ENCODE results near the gene TMEM184C. TPM values are rescaled to one million over a fixed set of nuclear protein-coding genes. Genes with fewer than 3 reads are reported as not detected.
A peak's percentile ranks its signal among the peaks of the same experiment; 100 is the strongest.

TMEM184C gene
- total RNA-seq, 1 experiment from 2014 or later: 36.3 TPM

DNA sequence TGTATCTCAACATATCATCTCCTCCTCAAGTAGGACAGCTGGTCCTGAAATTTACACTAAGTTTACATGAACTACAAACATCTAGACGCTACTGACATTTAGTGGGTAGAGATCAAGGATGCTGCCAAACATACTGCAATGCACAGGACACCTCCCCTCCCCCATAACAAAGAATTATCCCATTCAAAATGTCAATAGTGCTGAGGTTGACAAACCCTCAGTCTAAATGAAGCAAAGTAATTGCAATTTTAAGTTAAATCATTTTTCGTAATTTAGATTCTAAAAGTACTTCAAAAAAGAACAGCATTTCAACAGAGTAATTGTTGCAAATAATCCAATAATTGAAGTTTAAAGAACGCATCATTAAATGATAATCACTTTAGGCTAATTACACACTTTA lies 65.6 kb downstream of the TMEM184C start:
- TF ChIP-seq, protein P1, sequence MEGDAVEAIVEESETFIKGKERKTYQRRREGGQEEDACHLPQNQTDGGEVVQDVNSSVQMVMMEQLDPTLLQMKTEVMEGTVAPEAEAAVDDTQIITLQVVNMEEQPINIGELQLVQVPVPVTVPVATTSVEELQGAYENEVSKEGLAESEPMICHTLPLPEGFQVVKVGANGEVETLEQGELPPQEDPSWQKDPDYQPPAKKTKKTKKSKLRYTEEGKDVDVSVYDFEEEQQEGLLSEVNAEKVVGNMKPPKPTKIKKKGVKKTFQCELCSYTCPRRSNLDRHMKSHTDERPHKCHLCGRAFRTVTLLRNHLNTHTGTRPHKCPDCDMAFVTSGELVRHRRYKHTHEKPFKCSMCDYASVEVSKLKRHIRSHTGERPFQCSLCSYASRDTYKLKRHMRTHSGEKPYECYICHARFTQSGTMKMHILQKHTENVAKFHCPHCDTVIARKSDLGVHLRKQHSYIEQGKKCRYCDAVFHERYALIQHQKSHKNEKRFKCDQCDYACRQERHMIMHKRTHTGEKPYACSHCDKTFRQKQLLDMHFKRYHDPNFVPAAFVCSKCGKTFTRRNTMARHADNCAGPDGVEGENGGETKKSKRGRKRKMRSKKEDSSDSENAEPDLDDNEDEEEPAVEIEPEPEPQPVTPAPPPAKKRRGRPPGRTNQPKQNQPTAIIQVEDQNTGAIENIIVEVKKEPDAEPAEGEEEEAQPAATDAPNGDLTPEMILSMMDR (conservative IDR thresholded peaks at IDR 0.05; ENCODE audit: low read depth, low read length): no peak
- TF ChIP-seq EZH2 (IDR thresholded peaks at IDR 0.05; ENCODE audit: borderline replicate concordance, low read depth, low read length, poor library complexity, severe bottlenecking): no peak
- peak overlapping the region; percentile 89 for H3K27ac ChIP-seq (ENCODE audit: low read depth, low read length, poor library complexity, severe bottlenecking)
- POLR2A ChIA-PET (ENCODE audit: low non-redundant PET): interaction anchor here (0.5 kb wide), 1 partner anchor 49 kb away, joined by 3 read pairs; the partner anchor contains the start of gene ARHGAP10
- no peaks in the 10 kb centered on the region for H3K36me3 ChIP-seq (ENCODE audit: insufficient read depth, low read length, poor library complexity, severe bottlenecking)
- no TSS peak for BruUV-seq (replicated peaks)
- H3K4me1 ChIP-seq (ENCODE audit: insufficient read depth, low read length, poor library complexity, severe bottlenecking): peaks cover 19% of the 10 kb centered on the region
- CTCF ChIA-PET: interaction anchor here (1.3 kb wide), 1 partner anchor 184 kb away, joined by 4 read pairs; no protein-coding TSS in a partner anchor
- H3K4me3 ChIP-seq (ENCODE audit: low read depth, low read length, poor library complexity, severe bottlenecking): peak overlapping the region; percentile 87
- intact Hi-C loops (cut with micrococcal nuclease; ENCODE audit: unreplicated experiment): no loop called here
- H3K9me3 ChIP-seq (ENCODE audit: low read depth, low read length, poor library complexity, severe bottlenecking): no peaks in the 10 kb centered on the region
- peak; percentile 12 for DNase-seq (ENCODE audit: low spot score)
- H3K27me3 ChIP-seq (replicated peaks; ENCODE audit: insufficient read depth, low read depth, low read length, poor library complexity): no peaks in the 10 kb centered on the region

DNA sequence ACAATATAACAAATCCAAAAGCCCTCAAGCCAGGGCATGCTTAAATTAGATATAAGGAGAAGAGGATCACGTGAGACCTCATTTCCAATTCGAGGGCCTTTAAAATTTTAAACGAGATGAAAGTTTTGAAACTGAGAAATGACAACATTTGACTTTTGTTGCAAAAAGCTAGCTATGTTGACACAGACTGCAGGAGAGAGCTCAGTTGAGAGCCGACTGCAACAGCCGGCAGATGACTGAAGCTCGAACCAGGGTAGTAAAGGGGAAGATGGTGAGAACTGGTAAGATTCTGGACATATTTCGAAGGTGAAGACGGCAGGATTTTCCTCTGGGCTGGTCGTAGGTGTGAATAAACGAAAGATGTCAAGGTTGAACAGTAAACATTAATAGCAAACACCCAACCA lies 66.0 kb downstream of the TMEM184C start:
- peaks cover 15% of the 10 kb centered on the region for H3K4me1 ChIP-seq (ENCODE audit: insufficient read depth, low read length, poor library complexity, severe bottlenecking)
- H3K4me3 ChIP-seq (ENCODE audit: low read depth, low read length, poor library complexity, severe bottlenecking): peak overlapping the region; percentile 87
- POLR2A ChIA-PET (ENCODE audit: low non-redundant PET): interaction anchor here (0.5 to 1.2 kb wide), 2 partner anchors 49 to 66 kb away, joined by 3 read pairs; partner anchors contain the start of genes ARHGAP10 and TMEM184C
- TSS peak; percentile 71 for BruUV-seq (replicated peaks)
- DNase-seq (ENCODE audit: low spot score): peak; percentile 24
- peak overlapping the region; percentile 89 for H3K27ac ChIP-seq (ENCODE audit: low read depth, low read length, poor library complexity, severe bottlenecking)
- H3K36me3 ChIP-seq (ENCODE audit: insufficient read depth, low read length, poor library complexity, severe bottlenecking): no peaks in the 10 kb centered on the region
- CTCF ChIA-PET: interaction anchor here (1.3 kb wide), 1 partner anchor 184 kb away, joined by 4 read pairs; no protein-coding TSS in a partner anchor
- no peaks in the 10 kb centered on the region for H3K9me3 ChIP-seq (ENCODE audit: low read depth, low read length, poor library complexity, severe bottlenecking)
- TF ChIP-seq, protein P1 (conservative IDR thresholded peaks at IDR 0.05; ENCODE audit: low read depth, low read length): no peak
- no peak for TF ChIP-seq EZH2 (IDR thresholded peaks at IDR 0.05; ENCODE audit: borderline replicate concordance, low read depth, low read length, poor library complexity, severe bottlenecking)
- H3K27me3 ChIP-seq (replicated peaks; ENCODE audit: insufficient read depth, low read depth, low read length, poor library complexity): no peaks in the 10 kb centered on the region
- intact Hi-C loops (cut with micrococcal nuclease; ENCODE audit: unreplicated experiment): no loop called here

DNA sequence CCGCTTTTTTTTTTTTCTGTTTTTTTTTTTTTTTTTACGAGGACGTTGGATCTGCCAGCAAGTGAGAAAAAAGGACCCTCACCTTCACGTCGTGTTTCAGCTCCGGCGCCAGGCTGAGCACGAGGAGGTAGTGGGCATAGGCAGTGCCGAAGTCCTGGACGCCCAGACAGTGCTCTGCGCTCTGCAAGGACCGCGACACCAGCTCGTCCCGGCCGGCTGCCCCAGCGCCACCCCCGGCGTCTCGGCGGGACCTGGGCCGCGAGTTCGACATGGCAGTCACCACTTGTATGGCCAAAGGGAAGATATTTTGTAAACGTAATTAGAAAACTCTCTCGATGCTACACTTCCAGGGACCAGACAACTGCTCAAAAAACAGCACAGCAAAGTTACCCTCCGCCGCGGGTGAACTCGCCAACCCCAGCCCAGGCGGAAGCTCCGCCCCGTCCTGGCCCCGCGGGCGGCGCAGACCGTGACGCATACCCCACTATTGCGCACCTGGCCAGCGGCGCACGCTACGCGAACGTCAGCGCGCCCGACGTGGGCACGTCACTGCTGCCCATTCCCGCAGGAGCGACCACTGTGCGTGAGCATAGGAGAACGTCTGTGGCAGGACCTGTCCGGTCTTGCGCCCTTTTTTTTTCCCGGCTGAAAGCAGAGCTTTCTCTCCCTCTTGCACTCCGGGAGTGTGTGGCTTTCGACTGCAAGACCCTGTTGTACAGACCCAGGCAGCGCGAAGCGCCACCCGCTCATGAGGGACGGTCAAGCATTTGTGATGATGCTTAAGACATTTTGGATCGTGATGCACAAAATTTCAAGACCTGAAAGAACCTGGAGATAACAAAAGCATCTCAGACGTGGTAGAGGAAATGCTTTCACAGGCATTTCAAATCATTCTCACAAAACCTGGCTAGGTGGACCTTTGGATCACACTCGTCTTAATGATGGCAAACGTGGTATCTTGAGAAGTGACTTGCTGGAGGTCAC lies 66.8 kb downstream of the TMEM184C start, which contains the start of gene PRMT9:
Gene PRMT9 (minus strand): TSS at position 447 of the 984 bp plus-strand sequence. CDS start 176 bp downstream, at position 271.
- intact Hi-C loops (cut with micrococcal nuclease; ENCODE audit: unreplicated experiment): no loop called here
- H3K4me3 ChIP-seq (ENCODE audit: low read depth, low read length, poor library complexity, severe bottlenecking): peak within 1 kb of the TSS; percentile 87
- peak within 1 kb of the TSS; percentile 89 for H3K27ac ChIP-seq (ENCODE audit: low read depth, low read length, poor library complexity, severe bottlenecking)
- TSS peak; percentile 94 for BruUV-seq (replicated peaks)
- ChIA-PET POLR2A (ENCODE audit: low non-redundant PET) (interaction anchor here (1.2 kb wide), 1 partner anchor 67 kb away, joined by 3 read pairs; the partner anchor contains the start of gene TMEM184C), CTCF (interaction anchor here (0.6 to 1.3 kb wide), 2 partner anchors 27 to 183 kb away, joined by 3 to 4 read pairs; no protein-coding TSS in a partner anchor)
- peaks cover 8% of the 10 kb centered on the region for H3K4me1 ChIP-seq (ENCODE audit: insufficient read depth, low read length, poor library complexity, severe bottlenecking)
- DNase-seq (ENCODE audit: low spot score): peak; percentile 93
- H3K9me3 ChIP-seq (ENCODE audit: low read depth, low read length, poor library complexity, severe bottlenecking): no peaks in the 10 kb centered on the region
- no peak for TF ChIP-seq EZH2 (IDR thresholded peaks at IDR 0.05; ENCODE audit: borderline replicate concordance, low read depth, low read length, poor library complexity, severe bottlenecking)
- TF ChIP-seq, protein P1 (conservative IDR thresholded peaks at IDR 0.05; ENCODE audit: low read depth, low read length): no peak
- H3K36me3 ChIP-seq (ENCODE audit: insufficient read depth, low read length, poor library complexity, severe bottlenecking): no peaks in the 10 kb centered on the region
- H3K27me3 ChIP-seq (replicated peaks; ENCODE audit: insufficient read depth, low read depth, low read length, poor library complexity): no peaks in the 10 kb centered on the region
